OCI-LY1 (cell line): ENCODE measurements around the gene UBASH3B.

Experiments used
- H2AFZ ChIP-seq: fragments of 200-600 bp; sonication (generic), shearing (Covaris generic); 2 replicates; pipeline ENCODE4 v1.6.0; 2014; ENCODE audit warnings: antibody characterized with exemption, mild to moderate bottlenecking, low read length
- H3F3A ChIP-seq: fragments of 200-600 bp; sonication (generic), shearing (Covaris generic); 2 replicates; pipeline ENCODE4 v1.6.0; 2014; ENCODE audit warnings: mild to moderate bottlenecking, antibody characterized with exemption, low read length, moderate library complexity; ENCODE audit not compliant: insufficient read depth
- H3K27ac ChIP-seq: fragments of 200-600 bp; sonication (generic); 2 replicates; pipeline ENCODE4 v1.5.1; 2014; ENCODE audit warnings: low read length, mixed run types, mild to moderate bottlenecking, low read depth; ENCODE audit not compliant: poor library complexity, severe bottlenecking
- H3K27me3 ChIP-seq: fragments of 200-600 bp; sonication (generic); 2 replicates; pipeline ENCODE4 v1.6.0; 2014; ENCODE audit warnings: antibody characterized with exemption, mild to moderate bottlenecking, low read length, moderate library complexity; ENCODE audit not compliant: insufficient read depth
- H3K36me3 ChIP-seq: fragments of 200-600 bp; sonication (generic); 2 replicates; pipeline ENCODE4 v1.6.1; 2014; ENCODE audit warnings: mild to moderate bottlenecking, antibody characterized with exemption, low read length, moderate library complexity, mixed read lengths; ENCODE audit not compliant: insufficient read depth
- H3K4me1 ChIP-seq: fragments of 200-600 bp; sonication (generic); 2 replicates; pipeline ENCODE4 v1.5.1; 2014; ENCODE audit warnings: mild to moderate bottlenecking, low read length, moderate library complexity; ENCODE audit not compliant: insufficient read depth, severe bottlenecking
- H3K4me2 ChIP-seq: fragments of 200-600 bp; sonication (generic), shearing (Covaris generic); 2 replicates; pipeline ENCODE4 v1.6.1; 2014; ENCODE audit warnings: low read length
- H3K4me3 ChIP-seq: fragments of 200-600 bp; sonication (generic); 2 replicates; pipeline ENCODE4 v1.5.1; 2014; ENCODE audit warnings: low read length, low read depth, mild to moderate bottlenecking, mixed read lengths; ENCODE audit not compliant: poor library complexity, severe bottlenecking
- H3K79me2 ChIP-seq: fragments of 200-600 bp; shearing (Covaris generic); 2 replicates; pipeline ENCODE4 v1.6.1; 2016; ENCODE audit warnings: mixed run types, low read length, mixed read lengths; ENCODE audit not compliant: insufficient read depth
- H3K9ac ChIP-seq: fragments of 200-600 bp; sonication (generic), shearing (Covaris generic); 2 replicates; pipeline ENCODE4 v1.6.1; 2014; ENCODE audit warnings: mild to moderate bottlenecking, low read length, mixed read lengths
- H3K9me2 ChIP-seq: fragments of 200-600 bp; sonication (generic), shearing (Covaris generic); 2 replicates; pipeline ENCODE4 v1.6.1; 2014; ENCODE audit warnings: low read depth, mild to moderate bottlenecking, low read length, mixed read lengths
- H3K9me3 ChIP-seq: fragments of 200-600 bp; shearing (Covaris generic); 2 replicates; pipeline ENCODE4 v1.6.1; 2014; ENCODE audit warnings: low read length, mixed read lengths
- H4K20me1 ChIP-seq: fragments of 200-600 bp; sonication (generic), shearing (Covaris generic); 2 replicates; pipeline ENCODE4 v1.6.0; 2016; ENCODE audit warnings: mild to moderate bottlenecking, low read length; ENCODE audit not compliant: insufficient read depth
- CTCF ChIP-seq: fragments of 200-600 bp; sonication (generic), shearing (Covaris generic); IDR thresholded peaks from 2 replicates; pipeline ENCODE4 v1.5.1; 2017; ENCODE audit warnings: mild to moderate bottlenecking, antibody characterized with exemption, low read length, moderate library complexity, mixed read lengths
- EZH2 ChIP-seq: fragments of 200-600 bp; sonication (generic), shearing (Covaris generic); IDR thresholded peaks from 2 replicates; pipeline ENCODE4 v1.8.0; 2017; ENCODE audit warnings: borderline replicate concordance, mixed run types, mild to moderate bottlenecking, antibody characterized with exemption, low read length, moderate library complexity, mixed read lengths

Gene UBASH3B

GRCh38 chr11:122642472-122642922 is 13.0 kb upstream of the UBASH3B start:
- H3K79me2 ChIP-seq: no peaks in the 10 kb centered on the region
- no peaks in the 10 kb centered on the region for H3K36me3 ChIP-seq
- H3K27me3 ChIP-seq: no peaks in the 10 kb centered on the region
- H3K9me2 ChIP-seq: no peaks in the 10 kb centered on the region
- H3K27ac ChIP-seq: no peak overlapping the region
- no peak overlapping the region for H3K9ac ChIP-seq
- no peak overlapping the region for H3K4me3 ChIP-seq
- no peak overlapping the region for H2AFZ ChIP-seq
- H3K4me1 ChIP-seq: no peaks in the 10 kb centered on the region
- no peak overlapping the region for H3K4me2 ChIP-seq
- TF ChIP-seq CTCF (no peak), EZH2 (no peak)
- no peaks in the 10 kb centered on the region for H3K9me3 ChIP-seq
- no peaks in the 10 kb centered on the region for H4K20me1 ChIP-seq
- no peaks in the 10 kb centered on the region for H3F3A ChIP-seq

- no peak overlapping the region for H3K27ac ChIP-seq
- no peaks in the 10 kb centered on the region for H3K27me3 ChIP-seq
- no peak overlapping the region for H3K4me3 ChIP-seq
- no peaks in the 10 kb centered on the region for H3K9me2 ChIP-seq
- no peak overlapping the region for H3K4me2 ChIP-seq
- H3K36me3 ChIP-seq: no peaks in the 10 kb centered on the region
- no peaks in the 10 kb centered on the region for H3K79me2 ChIP-seq
- H3K9me3 ChIP-seq: no peaks in the 10 kb centered on the region
- H2AFZ ChIP-seq: no peak overlapping the region
- TF ChIP-seq CTCF (no peak), EZH2 (no peak)
- no peaks in the 10 kb centered on the region for H4K20me1 ChIP-seq
- H3F3A ChIP-seq: no peaks in the 10 kb centered on the region
- no peaks in the 10 kb centered on the region for H3K4me1 ChIP-seq
- H3K9ac ChIP-seq: no peak overlapping the region
These were observed 12.6 kb upstream of the UBASH3B start for GRCh38 chr11:122642971-122643370.

DNA sequence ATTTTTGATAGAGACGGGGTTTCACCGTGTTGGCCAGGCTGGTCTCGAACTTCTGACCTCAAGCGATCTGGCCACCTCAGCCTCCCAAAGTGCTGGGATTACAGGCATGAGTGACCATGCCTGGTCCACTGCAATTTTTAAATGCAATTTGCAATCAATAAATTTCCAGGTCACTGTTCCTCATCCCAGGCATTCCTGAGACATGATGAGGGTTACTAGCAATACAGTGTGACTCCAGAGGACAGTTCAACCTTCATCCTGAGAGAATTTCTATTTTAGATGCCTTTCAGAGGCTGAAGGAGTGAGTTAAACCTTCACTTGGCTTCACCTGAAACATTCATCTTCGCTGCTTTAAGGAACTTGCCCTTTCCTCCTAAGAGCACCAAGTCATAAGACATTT is 9.7 kb upstream of the UBASH3B start:
- Histone ChIP-seq H3K9me3 (no peaks in the 10 kb centered on the region), H3K36me3 (no peaks in the 10 kb centered on the region), H2AFZ (no peak overlapping the region), H3K9me2 (no peaks in the 10 kb centered on the region), H3K4me2 (no peak overlapping the region), H3K27ac (no peak overlapping the region), H3K4me1 (no peaks in the 10 kb centered on the region), H3K27me3 (no peaks in the 10 kb centered on the region), H3K79me2 (no peaks in the 10 kb centered on the region), H4K20me1 (no peaks in the 10 kb centered on the region), H3K4me3 (no peak overlapping the region), H3F3A (no peaks in the 10 kb centered on the region), H3K9ac (no peak overlapping the region)
- TF ChIP-seq CTCF: no peak
- TF ChIP-seq EZH2: no peak
